ENCODE data around the gene PTTG2.

- TF ChIP-seq CTCF (IDR thresholded peaks at IDR 0.05 in 4 of 5, conservative IDR thresholded peaks at IDR 0.05 in 1 of 5) (no peak), POLR2A (IDR thresholded peaks at IDR 0.05) (no peak)
Measured at GRCh38 chr4:37960679-37961450, 667 bp downstream of the PTTG2 start.
